ENCODE data around the gene RBMS1. TPM values are rescaled to one million over a fixed set of nuclear protein-coding genes. Genes with fewer than 3 reads are reported as not detected.
"Not testable (repeated sequence)": the region's sequence is repeated elsewhere in the genome, so short reads cannot be mapped to it uniquely, and the experiment has no call there.

The RBMS1 gene
- polyA plus RNA-seq, 1 donor from 2014 or later, result 8.4 TPM

DNA sequence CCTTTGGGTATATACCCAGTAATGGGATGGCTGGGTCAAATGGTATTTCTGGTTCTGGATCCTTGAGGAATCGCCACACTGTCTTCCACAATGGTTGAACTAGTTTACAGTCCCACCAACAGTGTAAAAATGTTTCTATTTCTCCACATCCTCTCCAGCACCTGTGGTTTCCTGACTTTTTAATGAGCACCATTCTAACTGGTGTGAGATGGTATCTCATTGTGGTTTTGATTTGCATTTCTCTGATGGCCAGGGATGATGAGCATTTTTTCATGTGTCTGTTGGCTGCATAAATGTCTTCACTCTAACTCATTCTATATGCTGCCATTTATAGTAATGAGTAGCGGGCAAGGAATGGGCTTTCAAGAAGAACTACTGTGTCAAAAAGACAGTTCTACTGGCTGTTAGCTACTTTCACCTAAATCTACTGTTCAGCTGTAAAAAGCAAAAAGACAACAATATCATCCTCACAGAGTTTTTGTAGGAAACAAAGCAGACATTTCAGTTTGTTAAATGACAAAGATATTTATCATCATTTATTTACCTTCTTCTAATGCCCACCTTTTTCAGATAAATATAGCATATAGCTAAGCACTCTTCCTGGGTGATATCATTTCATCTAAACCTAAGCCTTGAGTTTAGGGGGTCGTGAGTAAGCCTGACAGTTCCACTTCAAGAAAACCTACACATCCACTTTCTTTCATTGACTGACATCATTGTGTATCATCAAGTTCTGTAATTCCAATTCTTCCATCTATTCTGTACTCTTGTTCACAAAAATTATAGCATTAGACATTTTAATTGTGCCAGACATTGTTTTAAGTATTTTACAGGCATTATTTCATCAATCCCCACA lies 71.7 kb downstream of the RBMS1 start:
- H3K4me2 ChIP-seq (ENCODE audit: low read length); H3K9me2 ChIP-seq (ENCODE audit: insufficient read depth, low read length); H3K36me3 ChIP-seq (ENCODE audit: insufficient read depth, low read length); H3K27ac ChIP-seq (ENCODE audit: low read length); H4K20me1 ChIP-seq (ENCODE audit: insufficient read depth); H3K4me3 ChIP-seq (ENCODE audit: low read length); H2AFZ ChIP-seq (ENCODE audit: low read depth, low read length); H3K9me3 ChIP-seq (ENCODE audit: low read length); H3K9ac ChIP-seq (ENCODE audit: low read length); H3K79me2 ChIP-seq (replicated peaks; ENCODE audit: insufficient read depth, low read length); H3F3A ChIP-seq (ENCODE audit: insufficient read depth, low read length, poor library complexity, severe bottlenecking): not testable (repeated sequence)
- H3K27me3 ChIP-seq (ENCODE audit: insufficient read depth, low read depth, low read length), result peaks cover 21% of the 10 kb centered on the region

DNA sequence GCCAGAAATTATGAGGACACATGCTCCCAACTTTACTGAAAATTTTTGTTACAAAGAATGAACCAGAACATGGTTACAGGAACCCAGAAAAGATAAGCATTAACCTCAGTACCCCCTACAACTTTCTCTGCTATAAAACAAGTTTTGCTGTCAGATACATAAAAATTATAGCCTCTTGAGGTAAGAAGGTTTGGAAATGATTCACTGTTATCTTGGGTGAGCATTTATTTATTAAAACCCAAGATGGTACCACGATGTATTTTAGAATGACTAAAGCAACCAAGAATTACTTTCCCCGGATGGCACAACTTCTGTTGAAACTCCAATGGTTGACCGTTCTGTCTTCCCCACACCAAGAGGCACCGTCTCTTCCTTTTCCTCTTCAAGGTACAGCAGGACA lies 72.9 kb downstream of the RBMS1 start:
- no peaks in the 10 kb centered on the region for H3K9me3 ChIP-seq (ENCODE audit: low read length)
- no peaks in the 10 kb centered on the region for H3K9me2 ChIP-seq (ENCODE audit: insufficient read depth, low read length)
- H3K4me3 ChIP-seq (ENCODE audit: low read length), result no peak overlapping the region
- no peak overlapping the region for H3K27ac ChIP-seq (ENCODE audit: low read length)
- no peaks in the 10 kb centered on the region for H4K20me1 ChIP-seq (ENCODE audit: insufficient read depth)
- H3K79me2 ChIP-seq (replicated peaks; ENCODE audit: insufficient read depth, low read length), result no peaks in the 10 kb centered on the region
- TF ChIP-seq SMC3 (conservative IDR thresholded peaks at IDR 0.05; ENCODE audit: poor library complexity) (no peak), MXI1 (conservative IDR thresholded peaks at IDR 0.05; ENCODE audit: poor library complexity, severe bottlenecking) (no peak), EP300 (conservative IDR thresholded peaks at IDR 0.05; ENCODE audit: poor library complexity, severe bottlenecking) (no peak), TAF1 (IDR thresholded peaks at IDR 0.05; ENCODE audit: low read depth) (no peak), EZH2 (IDR thresholded peaks at IDR 0.05; ENCODE audit: borderline replicate concordance, insufficient read depth, low read length, poor library complexity, severe bottlenecking) (no peak), POLR2AphosphoS5 (IDR thresholded peaks at IDR 0.05) (no peak), RAD21 (conservative IDR thresholded peaks at IDR 0.05) (no peak)
- TF ChIP-seq, protein P1, sequence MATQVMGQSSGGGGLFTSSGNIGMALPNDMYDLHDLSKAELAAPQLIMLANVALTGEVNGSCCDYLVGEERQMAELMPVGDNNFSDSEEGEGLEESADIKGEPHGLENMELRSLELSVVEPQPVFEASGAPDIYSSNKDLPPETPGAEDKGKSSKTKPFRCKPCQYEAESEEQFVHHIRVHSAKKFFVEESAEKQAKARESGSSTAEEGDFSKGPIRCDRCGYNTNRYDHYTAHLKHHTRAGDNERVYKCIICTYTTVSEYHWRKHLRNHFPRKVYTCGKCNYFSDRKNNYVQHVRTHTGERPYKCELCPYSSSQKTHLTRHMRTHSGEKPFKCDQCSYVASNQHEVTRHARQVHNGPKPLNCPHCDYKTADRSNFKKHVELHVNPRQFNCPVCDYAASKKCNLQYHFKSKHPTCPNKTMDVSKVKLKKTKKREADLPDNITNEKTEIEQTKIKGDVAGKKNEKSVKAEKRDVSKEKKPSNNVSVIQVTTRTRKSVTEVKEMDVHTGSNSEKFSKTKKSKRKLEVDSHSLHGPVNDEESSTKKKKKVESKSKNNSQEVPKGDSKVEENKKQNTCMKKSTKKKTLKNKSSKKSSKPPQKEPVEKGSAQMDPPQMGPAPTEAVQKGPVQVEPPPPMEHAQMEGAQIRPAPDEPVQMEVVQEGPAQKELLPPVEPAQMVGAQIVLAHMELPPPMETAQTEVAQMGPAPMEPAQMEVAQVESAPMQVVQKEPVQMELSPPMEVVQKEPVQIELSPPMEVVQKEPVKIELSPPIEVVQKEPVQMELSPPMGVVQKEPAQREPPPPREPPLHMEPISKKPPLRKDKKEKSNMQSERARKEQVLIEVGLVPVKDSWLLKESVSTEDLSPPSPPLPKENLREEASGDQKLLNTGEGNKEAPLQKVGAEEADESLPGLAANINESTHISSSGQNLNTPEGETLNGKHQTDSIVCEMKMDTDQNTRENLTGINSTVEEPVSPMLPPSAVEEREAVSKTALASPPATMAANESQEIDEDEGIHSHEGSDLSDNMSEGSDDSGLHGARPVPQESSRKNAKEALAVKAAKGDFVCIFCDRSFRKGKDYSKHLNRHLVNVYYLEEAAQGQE (IDR thresholded peaks at IDR 0.05; ENCODE audit: borderline replicate concordance), result no peak
- TF ChIP-seq, protein P2, sequence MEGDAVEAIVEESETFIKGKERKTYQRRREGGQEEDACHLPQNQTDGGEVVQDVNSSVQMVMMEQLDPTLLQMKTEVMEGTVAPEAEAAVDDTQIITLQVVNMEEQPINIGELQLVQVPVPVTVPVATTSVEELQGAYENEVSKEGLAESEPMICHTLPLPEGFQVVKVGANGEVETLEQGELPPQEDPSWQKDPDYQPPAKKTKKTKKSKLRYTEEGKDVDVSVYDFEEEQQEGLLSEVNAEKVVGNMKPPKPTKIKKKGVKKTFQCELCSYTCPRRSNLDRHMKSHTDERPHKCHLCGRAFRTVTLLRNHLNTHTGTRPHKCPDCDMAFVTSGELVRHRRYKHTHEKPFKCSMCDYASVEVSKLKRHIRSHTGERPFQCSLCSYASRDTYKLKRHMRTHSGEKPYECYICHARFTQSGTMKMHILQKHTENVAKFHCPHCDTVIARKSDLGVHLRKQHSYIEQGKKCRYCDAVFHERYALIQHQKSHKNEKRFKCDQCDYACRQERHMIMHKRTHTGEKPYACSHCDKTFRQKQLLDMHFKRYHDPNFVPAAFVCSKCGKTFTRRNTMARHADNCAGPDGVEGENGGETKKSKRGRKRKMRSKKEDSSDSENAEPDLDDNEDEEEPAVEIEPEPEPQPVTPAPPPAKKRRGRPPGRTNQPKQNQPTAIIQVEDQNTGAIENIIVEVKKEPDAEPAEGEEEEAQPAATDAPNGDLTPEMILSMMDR (IDR thresholded peaks at IDR 0.05; ENCODE audit: poor library complexity, severe bottlenecking), result no peak
- H2AFZ ChIP-seq (ENCODE audit: low read depth, low read length), result no peak overlapping the region
- no peaks in the 10 kb centered on the region for H3K36me3 ChIP-seq (ENCODE audit: insufficient read depth, low read length)
- no peaks in the 10 kb centered on the region for H3F3A ChIP-seq (ENCODE audit: insufficient read depth, low read length, poor library complexity, severe bottlenecking)
- no peak overlapping the region for H3K9ac ChIP-seq (ENCODE audit: low read length)
- H3K4me2 ChIP-seq (ENCODE audit: low read length), result no peak overlapping the region
- H3K27me3 ChIP-seq (ENCODE audit: insufficient read depth, low read depth, low read length), result peaks cover 31% of the 10 kb centered on the region

Measured in neural cell (in vitro differentiated cells).